Gastrocnemius medialis (tissue), 4 donors: ENCODE measurements around the gene KDM5C.

Experiments used
- CTCF ChIP-seq, 5 experiments: fragments of 450-650 bp in 3 of 5; fragments of 200-600 bp in 2 of 5; sonication (generic) in 2 of 5; IDR thresholded peaks in 4 of 5; conservative IDR thresholded peaks in 1 of 5; 1 replicate in 4 of 5; 2 replicates in 1 of 5; pipeline ENCODE4 v1.5.1; 2016 to 2019; ENCODE audit warnings: antibody characterized with exemption in 5 of 5, mild to moderate bottlenecking in 3 of 5, moderate library complexity in 3 of 5
- POLR2A ChIP-seq, 2 donors: fragments of 450-650 bp; IDR thresholded peaks; one replicate each; pipeline ENCODE4 v1.6.1; 2017; ENCODE audit warnings: antibody characterized with exemption in 2 of 2, mild to moderate bottlenecking in 2 of 2, moderate library complexity in 2 of 2

GRCh38 chrX:53234484-53234883 is 9.5 kb upstream of the KDM5C start:
- TF ChIP-seq CTCF (IDR thresholded peaks at IDR 0.05 in 4 of 5, conservative IDR thresholded peaks at IDR 0.05 in 1 of 5) (no peak), POLR2A (IDR thresholded peaks at IDR 0.05) (no peak)
